Activated effector memory CD4-positive, alpha-beta T cell treated with Interleukin-2 at 50 U/mL for 16 hours (primary cell): ENCODE data around the gene ADAMTS9.

Experiments
- DNase-seq: peaks from one replicate; pipeline ENCODE4 v3.0.0-alpha.2; 2020

Gene ADAMTS9

DNA sequence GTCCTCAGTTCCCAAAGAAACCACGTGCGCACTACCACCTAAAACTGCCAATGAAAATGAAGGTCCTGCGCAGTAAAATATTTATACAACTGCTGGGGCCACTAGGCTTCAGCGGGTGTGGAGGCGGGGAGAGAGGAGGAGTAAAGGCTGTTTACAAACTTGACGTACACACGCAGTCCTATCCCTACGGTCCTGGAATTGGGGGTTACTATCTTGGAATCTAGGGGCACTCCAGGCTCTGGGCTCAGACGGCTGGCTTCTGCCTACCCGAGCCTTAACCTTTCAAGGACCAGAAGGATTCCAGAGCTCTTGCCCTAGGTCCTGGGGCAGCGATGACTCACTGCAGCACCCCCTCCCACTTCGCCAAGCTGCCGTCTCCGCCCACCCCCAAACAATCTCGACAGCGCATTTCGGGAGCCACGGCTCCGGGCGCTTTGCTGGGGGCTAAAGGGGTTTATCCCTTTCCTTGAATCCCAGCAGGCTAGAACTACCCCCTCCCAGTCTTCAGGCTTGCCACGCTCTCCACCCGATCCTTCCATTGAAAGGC lies 3.0 kb downstream of the ADAMTS9 start:
- no peak for DNase-seq

DNA sequence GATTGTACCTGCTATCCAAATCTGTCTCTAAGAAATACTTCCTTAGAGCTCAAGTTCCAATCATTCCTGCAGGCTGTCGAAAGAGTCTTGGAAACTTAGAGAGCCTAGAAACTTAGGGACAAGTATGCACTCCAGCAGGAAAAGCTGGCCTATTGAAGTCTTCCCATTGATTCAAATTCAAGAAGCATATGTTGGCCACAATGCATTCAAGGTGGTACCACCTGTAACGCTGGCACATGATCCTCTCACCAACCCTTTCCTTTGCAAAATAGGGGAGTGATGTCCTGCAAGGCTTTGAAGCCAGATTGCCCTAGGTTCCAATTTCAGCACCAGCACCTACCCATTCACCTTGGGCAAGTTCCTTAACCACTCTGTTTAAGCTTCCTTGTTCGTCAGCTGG lies 6.0 kb downstream of the ADAMTS9 start:
- no peak for DNase-seq

DNA sequence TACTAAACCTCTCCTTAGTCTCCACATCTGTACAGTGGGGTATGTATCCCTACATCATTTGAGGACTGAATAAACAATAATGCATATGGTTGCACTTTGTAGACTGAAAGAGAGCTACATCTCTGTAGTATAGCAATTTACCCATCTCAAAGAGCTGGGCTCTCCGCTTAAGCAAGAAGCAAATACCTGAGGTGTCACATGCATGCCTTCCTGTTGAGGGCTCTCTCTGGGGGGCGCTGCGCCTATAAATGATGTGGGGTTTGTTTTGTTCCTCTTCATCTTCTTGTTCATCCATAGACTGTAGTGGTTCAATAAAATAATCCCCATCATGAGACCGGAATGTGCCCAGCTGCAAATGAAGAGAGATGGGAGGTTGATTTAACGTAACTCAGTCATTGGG lies 6.8 kb downstream of the ADAMTS9 start:
- DNase-seq: no peak

DNA sequence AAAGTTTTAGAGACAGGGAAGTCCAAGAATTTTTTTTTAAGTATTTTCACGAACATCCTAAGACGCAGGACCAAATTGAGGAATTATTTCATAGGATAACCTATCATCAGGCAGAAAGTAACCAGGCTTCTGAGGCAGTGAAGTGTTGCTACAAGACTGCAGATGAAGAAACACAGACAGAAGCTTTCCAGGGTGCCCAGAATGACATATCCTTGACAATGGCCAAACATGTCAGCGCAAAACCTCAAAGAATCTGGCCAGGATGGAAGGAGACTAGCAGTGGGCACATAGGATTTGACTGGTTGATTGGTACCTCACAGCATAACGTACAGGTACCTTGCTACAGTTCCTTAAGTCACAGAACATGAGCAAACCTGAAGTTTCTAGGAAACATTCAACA lies 7.5 kb downstream of the ADAMTS9 start:
- no peak for DNase-seq

DNA sequence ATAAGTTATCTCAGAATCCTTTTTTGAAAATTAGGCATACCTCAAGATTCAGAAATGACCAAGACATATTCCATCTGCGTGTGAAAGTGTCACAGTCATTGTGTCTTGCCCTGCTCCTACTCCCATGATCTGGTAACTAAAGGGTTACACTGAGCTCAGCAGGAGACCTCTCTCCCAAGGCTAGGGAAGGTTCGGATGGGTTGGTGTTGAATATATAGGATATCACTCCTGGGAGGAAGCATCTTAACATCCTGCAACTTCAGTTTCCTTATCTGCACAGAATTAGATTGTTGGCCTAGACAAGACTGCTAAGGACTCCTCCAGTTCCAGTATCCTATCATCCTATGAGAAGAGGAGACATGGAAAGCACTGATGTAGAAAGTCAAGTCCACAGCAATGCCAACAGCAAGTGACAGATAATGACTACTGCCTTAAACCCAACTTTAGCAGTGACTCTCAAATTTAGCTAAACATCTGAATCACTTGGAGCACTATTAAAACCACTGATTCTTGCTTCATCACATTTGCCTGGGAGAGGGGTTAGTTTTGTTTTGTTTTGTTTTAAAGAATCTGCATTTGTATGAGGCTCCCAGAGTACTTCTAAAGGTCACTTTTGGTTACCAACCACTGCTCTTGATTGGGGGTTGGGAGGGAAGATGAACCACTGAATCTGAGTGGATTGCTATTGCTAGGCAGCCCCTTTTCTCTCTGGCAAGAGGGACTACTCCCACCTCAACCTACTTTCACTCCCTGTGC lies 9.7 kb downstream of the ADAMTS9 start:
- DNase-seq: no peak

DNA sequence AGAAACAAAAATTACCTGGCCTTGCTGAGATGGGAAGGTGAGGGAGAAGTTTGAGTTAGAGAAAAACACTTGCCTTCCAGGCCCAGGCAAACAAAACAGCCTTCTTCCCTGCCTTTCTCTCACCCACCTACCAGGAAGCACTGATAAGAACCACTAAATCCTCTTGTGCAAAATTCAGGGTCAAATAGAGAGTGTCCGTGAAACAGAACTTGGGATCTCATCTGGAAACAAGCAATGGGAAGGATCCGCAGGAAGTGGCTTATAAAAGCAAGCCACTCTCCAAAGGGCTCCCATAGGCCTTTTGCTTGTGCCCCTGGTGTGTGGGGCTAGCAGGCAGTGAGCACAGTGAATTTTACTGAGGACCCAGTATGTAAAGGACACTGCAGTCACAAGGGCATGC lies 11.0 kb downstream of the ADAMTS9 start:
- DNase-seq: no peak

DNA sequence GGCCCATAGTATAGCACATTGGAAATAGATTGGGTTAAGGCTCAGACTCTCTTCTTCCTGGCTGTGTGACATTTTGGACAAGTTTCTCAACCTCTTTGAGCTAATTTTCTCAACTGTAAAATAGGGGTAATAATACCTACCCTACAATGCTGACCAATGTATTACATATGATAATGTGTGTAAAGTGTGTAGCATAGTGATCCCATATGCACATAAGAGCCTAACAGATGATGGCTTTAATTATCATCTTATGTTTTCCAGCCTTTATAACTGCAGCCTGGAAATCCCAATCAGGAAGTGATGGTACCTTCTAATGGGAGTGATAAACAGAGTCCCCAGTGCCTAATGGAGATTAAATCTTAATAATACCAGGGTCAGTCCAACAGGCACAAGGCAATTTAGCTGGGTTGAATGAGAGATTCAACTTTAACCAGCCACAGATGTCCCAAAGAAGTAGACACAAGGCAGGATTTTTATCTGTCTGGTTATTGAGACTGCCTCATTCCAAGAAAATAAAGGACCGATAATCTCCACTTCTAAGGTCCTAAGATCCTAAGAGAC lies 12.0 kb downstream of the ADAMTS9 start:
- no peak for DNase-seq

DNA sequence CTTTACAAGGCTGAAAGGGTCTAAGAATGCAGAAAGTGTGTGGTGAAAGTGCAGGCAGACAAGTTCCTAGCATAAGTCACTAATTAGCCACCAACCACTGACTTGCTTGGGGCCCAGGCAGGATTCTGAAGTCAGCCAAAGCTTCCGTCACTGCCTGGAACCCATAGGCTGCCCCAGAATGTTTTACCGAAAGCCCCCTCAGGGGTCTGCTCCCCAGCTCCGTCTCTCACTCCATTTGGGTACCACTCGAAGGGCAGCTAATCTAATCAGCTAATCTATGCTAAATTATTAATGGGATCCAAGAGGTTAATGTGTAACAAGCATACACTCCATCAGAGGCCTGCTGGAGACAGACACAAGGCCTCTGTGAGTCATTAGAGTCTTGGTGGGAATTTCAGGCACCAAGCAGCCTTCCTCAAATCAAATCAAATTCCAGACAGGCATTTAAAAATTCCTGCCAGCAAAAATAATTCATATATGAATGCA lies 13.2 kb downstream of the ADAMTS9 start:
- no peak for DNase-seq

DNA sequence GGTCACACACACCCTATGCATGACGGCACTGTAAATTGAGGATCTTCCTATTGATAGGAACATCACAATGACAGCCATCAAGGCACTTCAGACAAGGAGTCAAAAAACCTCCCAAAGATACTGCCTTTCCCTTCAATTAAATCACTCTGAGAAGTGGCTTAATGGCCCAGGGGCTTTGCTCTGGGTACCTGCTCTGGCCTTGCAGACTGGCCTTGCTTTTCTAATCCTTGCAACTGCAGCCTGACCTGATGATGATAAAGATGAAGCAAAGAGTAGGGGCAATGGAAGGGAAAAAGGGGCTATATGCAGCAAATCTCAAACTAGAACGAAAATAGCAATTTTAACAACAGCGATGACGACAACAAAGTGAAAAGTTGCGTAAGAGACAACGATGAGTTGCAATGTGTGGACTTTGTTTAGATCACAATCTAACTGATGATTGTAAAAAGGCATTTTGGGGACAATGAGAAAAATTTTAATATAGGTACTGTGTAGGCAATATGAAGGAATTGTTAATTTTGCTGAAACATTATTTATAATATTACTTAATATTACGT lies 14.6 kb downstream of the ADAMTS9 start:
- DNase-seq: no peak

DNA sequence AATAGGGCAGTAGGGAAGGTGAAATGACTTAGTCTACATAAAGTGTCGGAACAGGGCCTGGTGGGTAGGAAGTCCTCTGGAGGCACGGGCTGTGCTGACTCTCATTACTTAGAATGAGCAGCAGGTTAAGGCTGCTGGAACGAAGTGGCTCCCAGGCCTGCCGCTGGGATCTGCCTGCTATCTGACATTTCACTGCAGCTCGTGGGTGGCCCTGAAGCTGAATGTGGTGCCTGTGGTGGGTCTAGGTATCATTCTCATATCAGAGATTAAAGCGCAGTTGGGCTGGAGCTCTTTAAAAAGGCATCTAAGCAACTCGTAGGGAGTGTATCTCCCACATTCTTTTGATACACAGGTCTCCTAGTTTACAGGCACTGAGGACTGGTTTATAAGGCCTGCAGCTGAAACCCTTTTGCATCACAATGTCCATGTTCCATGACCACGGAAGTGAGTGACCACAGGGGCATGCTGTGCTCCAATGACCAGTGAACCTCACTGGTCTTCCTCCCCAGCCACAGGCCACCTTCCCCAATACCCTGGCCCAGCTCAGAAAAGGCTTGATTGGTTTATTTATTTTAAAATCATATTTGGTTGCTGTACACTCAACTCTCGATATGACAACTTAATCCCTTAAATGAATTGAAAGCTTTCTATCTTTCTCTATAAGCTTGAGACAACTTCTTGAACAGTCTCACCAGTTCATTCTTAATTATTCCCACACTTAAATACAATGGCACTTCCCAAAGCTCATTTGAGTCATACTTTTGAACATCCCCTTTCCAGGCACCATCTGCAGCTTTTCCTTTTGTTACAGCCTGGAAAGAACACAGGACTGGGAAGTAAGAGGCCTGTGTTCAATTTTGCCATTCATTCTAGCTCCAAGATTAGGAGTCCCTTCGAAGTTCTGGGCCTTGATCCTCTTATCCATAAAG lies 19.0 kb downstream of the ADAMTS9 start:
- DNase-seq: no peak

DNA sequence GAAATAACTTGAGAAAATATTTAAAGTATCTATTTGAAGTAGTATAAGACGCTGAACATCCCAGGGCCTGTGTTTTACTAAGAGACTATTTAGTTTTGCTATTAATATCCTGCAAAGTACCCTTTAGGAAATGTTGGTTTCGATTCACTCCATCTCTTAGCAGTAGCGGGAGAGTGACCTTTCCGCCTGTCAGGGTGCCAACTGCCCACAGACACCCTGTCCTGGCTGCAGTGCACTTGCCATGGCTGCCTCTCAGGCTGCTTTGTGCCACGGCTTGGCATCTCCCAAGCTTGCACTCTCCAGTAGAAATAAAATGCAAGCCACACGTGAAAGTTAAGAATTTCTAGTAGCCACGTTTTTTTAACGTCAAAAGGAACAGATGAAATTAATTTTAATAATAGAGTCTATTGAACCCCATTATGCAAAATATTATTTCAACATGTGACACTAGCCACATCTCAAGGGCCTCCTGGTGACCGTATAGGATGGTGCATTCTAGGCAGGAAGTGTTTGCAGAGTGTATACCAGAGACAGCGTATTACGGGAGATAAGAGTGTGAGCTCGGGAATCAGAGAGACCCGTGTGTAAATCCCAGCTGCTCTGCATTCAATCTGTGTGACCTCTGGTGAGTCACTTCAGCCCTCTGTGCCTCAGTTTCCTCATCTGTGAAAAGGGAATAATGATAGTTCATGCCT lies 19.8 kb downstream of the ADAMTS9 start:
- DNase-seq: no peak

DNA sequence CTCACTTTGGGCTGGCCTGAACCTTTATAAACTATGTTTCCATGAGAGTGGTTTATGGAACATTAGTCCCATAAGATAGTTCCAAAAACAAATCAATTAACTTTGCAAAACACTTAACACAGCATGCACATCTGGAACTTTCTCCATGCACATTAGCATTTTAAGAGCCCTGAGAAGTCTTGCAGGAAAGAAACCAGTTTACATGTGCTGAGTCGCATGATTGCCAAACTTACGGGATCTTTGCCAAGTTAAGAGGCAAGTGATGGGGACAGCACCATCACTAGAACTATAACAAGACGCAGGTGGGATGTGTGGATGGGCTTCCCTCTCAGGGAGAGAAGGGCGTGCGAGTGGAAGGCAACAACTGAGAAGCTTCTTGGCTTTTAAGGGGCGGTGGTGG lies 20.7 kb downstream of the ADAMTS9 start:
- no peak for DNase-seq

DNA sequence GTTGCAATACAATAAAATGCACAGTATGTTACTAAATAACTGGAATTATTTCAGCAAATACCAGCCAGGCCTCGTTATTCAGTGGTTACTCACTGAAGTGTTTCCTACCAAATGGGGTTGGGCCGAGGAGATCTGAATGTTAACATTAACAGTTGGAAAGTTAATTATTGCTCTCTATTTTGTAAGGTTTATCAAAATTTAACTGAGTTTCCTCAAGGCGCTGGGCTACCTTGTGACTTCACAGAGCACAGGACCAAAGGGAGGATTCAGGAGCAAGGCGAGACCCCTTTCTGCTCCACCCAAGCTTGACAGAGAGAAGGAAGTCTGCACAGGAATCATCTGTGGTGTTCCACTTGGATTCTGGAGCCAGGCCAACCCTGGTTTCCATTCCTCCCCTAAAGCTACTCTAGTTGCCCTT lies 21.6 kb downstream of the ADAMTS9 start:
- DNase-seq: no peak

DNA sequence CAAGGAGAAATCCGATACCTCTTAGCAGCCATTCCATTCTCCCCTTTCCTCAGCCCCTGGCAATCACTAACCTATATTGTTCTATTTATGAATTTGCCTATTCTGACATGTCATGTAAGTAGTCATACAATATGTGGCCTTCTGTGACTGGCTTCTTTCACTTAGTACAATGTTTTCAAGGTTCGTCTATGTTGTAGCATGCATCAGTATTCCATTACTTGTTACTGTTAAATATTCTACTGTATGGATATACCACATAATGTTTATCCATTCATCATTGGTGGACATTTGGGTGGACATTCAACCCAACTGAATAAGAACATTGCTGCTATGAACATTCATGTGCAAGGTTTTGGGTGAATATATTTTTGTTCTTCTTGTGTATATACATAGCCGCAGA lies 23.4 kb downstream of the ADAMTS9 start:
- DNase-seq: no peak

DNA sequence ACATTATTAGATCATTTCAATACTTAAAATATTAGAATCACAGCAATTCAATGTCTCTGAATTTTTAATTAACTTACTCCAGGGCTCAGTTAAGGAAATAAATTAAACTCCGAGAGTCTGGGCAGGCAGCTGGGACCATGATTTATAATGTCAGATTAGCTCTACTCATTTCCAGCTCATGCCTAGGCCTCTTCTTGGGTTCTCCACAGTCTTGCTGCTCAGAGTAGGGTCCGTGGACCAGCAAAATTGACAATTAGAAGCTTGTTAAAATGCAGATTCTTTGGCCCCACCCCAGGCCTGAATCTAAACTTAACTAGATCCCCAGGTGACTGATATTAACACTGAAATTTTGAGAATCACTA lies 28.2 kb downstream of the ADAMTS9 start:
- DNase-seq: no peak

DNA sequence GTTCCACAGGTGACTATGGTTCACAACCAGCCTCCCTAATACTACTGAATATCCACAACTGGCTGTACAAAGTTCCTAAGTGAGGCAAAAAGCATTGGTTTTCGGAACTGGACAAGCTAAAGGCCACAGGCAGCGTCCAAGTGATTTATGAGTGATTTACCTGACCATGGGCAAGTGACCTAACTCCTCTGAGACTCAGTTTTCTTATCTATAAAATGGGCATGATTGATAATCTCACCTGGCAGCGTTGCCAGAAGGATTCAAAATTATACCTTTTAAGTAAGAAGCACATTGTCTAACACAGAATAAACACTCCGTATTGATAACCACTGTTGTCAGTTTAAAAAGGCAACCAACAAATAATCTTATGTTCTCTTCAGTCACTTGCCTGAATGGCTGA lies 29.8 kb downstream of the ADAMTS9 start:
- DNase-seq: no peak

DNA sequence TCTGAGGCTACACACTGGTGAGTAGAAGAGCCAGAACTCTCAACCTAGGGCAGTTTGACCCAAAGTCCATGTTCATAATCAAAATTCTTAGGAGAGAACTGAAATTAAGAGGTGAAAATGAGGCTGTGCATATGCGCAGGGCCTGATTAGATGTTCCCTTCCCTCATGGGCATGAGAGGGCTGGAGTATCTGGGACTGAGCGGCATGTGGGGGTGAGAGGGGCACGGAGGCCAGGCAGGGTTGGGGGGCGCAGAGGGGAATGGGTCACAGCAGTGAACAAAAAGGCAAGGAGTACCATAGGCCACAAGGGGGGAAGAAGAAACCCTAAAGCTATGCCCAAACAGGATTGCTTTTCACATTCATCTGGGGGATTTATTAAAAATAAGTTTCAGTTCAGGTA lies 31.3 kb downstream of the ADAMTS9 start:
- no peak for DNase-seq

DNA sequence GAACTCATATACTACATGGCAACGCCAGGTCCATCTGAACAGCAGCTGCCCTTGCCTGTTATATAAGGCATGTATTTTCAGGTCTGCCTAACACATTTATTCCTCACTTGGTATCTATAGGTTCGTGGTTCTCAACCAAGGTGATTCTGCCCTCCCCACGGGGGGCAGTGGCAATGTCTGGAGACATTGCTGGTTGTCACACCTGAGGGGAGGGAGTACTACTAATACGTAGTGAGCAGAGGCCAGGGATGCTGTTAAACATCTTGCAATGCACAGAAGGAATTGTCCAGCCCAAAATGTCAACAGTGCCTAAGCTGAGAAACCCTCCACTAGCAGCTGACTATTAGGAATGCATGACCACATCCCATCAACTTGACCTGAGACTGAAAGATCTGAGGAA lies 32.6 kb downstream of the ADAMTS9 start:
- DNase-seq: no peak

DNA sequence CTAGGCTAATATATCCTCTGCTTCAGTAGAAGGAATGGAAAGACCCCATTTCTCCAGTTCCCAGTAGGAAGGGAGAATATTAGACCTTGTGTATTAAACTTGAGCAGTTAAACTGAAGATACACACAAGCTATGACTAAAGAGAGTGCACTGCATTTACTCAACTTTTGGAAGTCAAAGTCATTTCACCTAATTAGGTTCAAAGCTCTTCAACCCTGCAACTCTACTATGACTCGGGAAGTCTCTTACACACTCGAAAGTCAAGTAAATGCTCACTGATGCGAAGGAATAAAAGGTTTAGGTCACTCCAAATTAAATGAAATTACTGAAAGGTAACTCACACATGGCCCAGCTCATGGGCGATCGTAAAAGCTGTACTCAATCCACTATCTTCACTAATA lies 33.8 kb downstream of the ADAMTS9 start:
- DNase-seq: no peak

DNA sequence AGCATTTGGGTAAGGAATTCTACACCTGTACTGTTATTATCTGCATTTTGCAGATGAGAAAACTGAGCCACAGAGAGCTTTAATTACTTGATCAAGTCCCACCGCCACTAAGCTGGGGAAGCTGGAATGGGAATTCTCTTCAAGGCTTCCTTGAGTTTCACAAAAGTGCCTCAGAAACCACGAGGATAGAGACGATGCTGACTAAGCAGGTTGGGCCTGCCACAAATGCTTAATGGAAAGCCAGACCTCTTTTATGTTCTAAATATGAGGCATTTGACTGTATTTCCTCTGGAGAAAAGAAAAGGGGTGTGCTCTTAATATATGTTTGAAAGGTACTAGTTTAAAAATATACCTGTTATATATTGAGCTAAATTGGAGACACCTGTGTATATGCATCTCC lies 34.7 kb downstream of the ADAMTS9 start:
- DNase-seq: no peak

DNA sequence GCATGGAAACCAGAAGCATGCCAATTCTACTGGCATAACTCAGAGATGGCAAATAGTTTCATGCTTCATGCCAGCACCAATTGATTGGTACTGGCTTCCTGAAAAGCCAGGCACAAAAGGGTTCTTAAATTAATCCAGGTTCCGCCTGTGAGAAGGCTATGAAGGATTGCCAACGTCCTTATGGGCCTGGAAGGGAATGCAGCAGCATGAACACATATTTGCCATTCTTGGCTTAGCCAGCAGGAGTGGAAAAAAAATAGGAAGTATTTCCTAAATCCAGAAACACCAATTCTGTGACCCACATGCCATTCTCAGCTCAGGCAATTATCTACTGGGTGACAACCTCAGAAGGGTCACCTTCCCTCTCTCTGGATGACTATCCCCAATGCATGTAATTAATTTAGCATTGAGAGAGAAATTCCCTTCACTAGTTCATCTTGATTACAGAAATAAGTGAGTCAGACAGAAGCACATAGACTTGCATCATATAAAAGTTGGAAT lies 36.0 kb downstream of the ADAMTS9 start:
- DNase-seq: no peak

DNA sequence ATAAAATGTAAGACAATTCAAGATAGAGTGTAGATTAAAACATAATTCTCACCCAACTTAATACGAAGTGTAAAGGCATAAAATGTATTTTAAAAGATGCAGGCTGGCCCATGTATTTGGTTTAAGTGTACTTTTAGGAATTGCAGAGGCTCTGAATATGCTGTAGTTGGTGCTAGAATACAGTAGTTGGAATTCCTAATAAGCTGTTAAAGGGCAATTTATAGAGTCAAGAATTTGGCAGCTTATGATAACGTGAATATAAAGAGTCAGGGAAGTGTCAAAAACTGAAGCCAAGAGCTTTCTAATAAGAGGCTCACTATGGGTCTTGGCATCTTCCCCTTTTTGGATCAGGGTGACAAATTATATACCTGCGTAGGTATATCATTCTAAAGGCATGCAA lies 36.5 kb downstream of the ADAMTS9 start:
- DNase-seq: no peak
